Heart left ventricle (tissue), 13 donors: Measurements from ENCODE around the gene NCOA6.

Experiments
- POLR2A ChIP-seq, 2 donors: fragments of 450-650 bp; IDR thresholded peaks; one replicate each; pipeline ENCODE4 v1.6.1; 2017; ENCODE audit warnings: antibody characterized with exemption in 2 of 2, mild to moderate bottlenecking in 2 of 2, moderate library complexity in 2 of 2
- TF ChIP-seq, protein P1 (sequence below), 12 donors: fragments of 200-600 bp; sonication (generic) in 4 of 12; IDR thresholded peaks; one replicate each; pipeline versions ENCODE4 v1.5.0 to v1.8.0; 2018 to 2022; ENCODE audit warnings: antibody characterized with exemption in 12 of 12, mild to moderate bottlenecking in 5 of 12
- donor health status: ischemic (EF 13 %, LVEDD 7.1; RV severe dilation, severe dysfunction).
- donor health status: DM: no; HTN: yes; CAD: no.
- donor health status: DM: no; HTN: no; CAD: no.
- donor health status: ischemic (EF 25% LVEDD 6.9; RV normal size, moderate dysfunction).
- donor health status: ischemic (EF 25% LVEDD 5.7; RV mildly dilated, moderate dysfunction).
- donor health status: ischemic (EF 35%, LVEDD 5.7; RV mildly dilated, moderate dysfunction).
- donor health status: nonischemic (EF 11% LVEDD 7.7; RV severe dilation, severe dysfunction).
- donor health status: DM: yes; HTN: yes; CAD: no.
- donor health status: PGD.
- donor health status: ischemic (EF 29% LVEDD 5.4; RV normal size, mild dysfunction).
- donor health status: nonischemic (EF 23%, LVEDD 6.1; RV moderate dilation, normal function).

DNA sequence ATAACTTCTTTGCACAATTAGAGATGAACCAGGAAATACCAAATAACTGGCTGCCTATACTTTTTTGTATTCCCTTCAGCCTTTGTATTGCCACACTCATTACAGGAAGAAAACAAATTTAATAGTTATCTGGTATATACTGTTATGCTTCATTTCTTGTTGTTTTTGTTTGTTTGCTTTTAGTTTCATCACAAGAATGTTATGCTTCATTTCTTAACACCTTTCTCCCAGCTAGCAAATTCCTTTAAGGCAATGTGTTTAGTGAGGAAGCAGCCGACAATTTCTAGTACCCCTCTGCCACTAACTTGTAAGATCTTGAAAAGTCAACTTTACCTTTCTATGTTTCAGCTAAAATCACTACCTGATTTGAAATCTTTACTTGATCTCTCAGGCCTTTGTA is 1.4 kb downstream of the NCOA6 start:
- TF ChIP-seq, protein P1, sequence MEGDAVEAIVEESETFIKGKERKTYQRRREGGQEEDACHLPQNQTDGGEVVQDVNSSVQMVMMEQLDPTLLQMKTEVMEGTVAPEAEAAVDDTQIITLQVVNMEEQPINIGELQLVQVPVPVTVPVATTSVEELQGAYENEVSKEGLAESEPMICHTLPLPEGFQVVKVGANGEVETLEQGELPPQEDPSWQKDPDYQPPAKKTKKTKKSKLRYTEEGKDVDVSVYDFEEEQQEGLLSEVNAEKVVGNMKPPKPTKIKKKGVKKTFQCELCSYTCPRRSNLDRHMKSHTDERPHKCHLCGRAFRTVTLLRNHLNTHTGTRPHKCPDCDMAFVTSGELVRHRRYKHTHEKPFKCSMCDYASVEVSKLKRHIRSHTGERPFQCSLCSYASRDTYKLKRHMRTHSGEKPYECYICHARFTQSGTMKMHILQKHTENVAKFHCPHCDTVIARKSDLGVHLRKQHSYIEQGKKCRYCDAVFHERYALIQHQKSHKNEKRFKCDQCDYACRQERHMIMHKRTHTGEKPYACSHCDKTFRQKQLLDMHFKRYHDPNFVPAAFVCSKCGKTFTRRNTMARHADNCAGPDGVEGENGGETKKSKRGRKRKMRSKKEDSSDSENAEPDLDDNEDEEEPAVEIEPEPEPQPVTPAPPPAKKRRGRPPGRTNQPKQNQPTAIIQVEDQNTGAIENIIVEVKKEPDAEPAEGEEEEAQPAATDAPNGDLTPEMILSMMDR (IDR thresholded peaks at IDR 0.05): no peak
- no peak for TF ChIP-seq POLR2A (IDR thresholded peaks at IDR 0.05)
